A549 (cell line): Measurements from ENCODE around the gene UQCR11. TPM values are rescaled to one million over a fixed set of nuclear protein-coding genes. Genes with fewer than 3 reads are reported as not detected.
A peak's percentile ranks its signal among the peaks of the same experiment; 100 is the strongest.

Experiments used
- ATAC-seq, 2 experiments: fragments of 200-7000 bp in 1 of 2; fragments of >200 bp in 1 of 2; cut with Nextera tagmentation in 1 of 2; cut with Tn5 transposase in 1 of 2; 3 replicates each; pipeline versions ENCODE4 v1.8.0 to v1.9.1; 2018 to 2020; ENCODE audit warnings: mild to moderate bottlenecking in 1 of 2, moderate library complexity in 1 of 2
- CTCF ChIA-PET: fragments of 300-600 bp; sonication (Branson Sonifier 250); formaldehyde crosslinking; extraction: SDS; loops from one replicate; lab custom pipeline; 2021; ENCODE audit warnings: antibody characterized with exemption, inconsistent platforms; lab: Yijun Ruan, JAX
- POLR2A ChIA-PET: fragments of 350-600 bp; formaldehyde crosslinking; extraction: SDS; loops from one replicate; lab custom pipeline; 2021; ENCODE audit warnings: antibody characterized with exemption, inconsistent platforms; lab: Yijun Ruan, JAX
- DNase-seq, 2 experiments: peaks; one replicate each; pipeline versions ENCODE4 v3.0.0 to v3.0.0-alpha.2; 2011 to 2016; ENCODE audit warnings: low read depth in 1 of 2, low spot score in 1 of 2
- FAIRE-seq: peaks from 2 replicates; lab custom pipeline; 2011; peaks lifted over from hg19 to GRCh38; lab: Jason Lieb, UNC
- H3K27ac ChIP-seq, 2 experiments: fragments of >200 bp; sonication (Bioruptor Twin); formaldehyde crosslinking; 3 replicates each; pipeline ENCODE4 v1.5.1; 2016 to 2017
- H3K4me1 ChIP-seq: fragments of >200 bp; sonication (Bioruptor Twin); formaldehyde crosslinking; 3 replicates; pipeline ENCODE4 v1.6.1; 2016
- H3K4me2 ChIP-seq: fragments of >200 bp; sonication (Bioruptor Twin); formaldehyde crosslinking; 3 replicates; pipeline ENCODE4 v1.6.1; 2016
- H3K4me3 ChIP-seq: fragments of >200 bp; sonication (Bioruptor Twin); formaldehyde crosslinking; 3 replicates; pipeline ENCODE4 v1.5.1; 2016
- H3K9me3 ChIP-seq: fragments of >200 bp; sonication (Bioruptor Twin); formaldehyde crosslinking; 3 replicates; pipeline ENCODE4 v1.6.1; 2016
- BHLHE40 ChIP-seq: IDR thresholded peaks from 2 replicates; pipeline ENCODE4 v1.6.1; 2012; ENCODE audit warnings: low read depth, low read length, inconsistent platforms
- CBX2 ChIP-seq: fragments of 200-600 bp; sonication (generic); IDR thresholded peaks from 2 replicates; pipeline ENCODE4 v1.6.1; 2016; ENCODE audit warnings: low read depth, mild to moderate bottlenecking, borderline replicate concordance
- CHD4 ChIP-seq: fragments of 200-600 bp; sonication (generic); IDR thresholded peaks from 2 replicates; pipeline ENCODE4 v1.6.1; 2016; ENCODE audit warnings: antibody characterized with exemption, mild to moderate bottlenecking, borderline replicate concordance
- CTCF ChIP-seq: fragments of >200 bp; sonication (Bioruptor Twin); formaldehyde crosslinking; IDR thresholded peaks from 3 replicates; pipeline ENCODE4 v1.5.1; 2016
- EHF ChIP-seq: fragments of 250-450 bp; sonication (Bioruptor Pico); IDR thresholded peaks from 2 replicates; pipeline ENCODE4 v1.5.0; 2020; ENCODE audit warnings: mild to moderate bottlenecking
- FOSB ChIP-seq: fragments of 250-450 bp; sonication (Bioruptor Pico); IDR thresholded peaks from 2 replicates; pipeline ENCODE4 v1.5.0; 2020; ENCODE audit warnings: mild to moderate bottlenecking, moderate library complexity
- FOXS1 ChIP-seq: fragments of 250-450 bp; sonication (Bioruptor Pico); IDR thresholded peaks from 2 replicates; pipeline ENCODE4 v1.5.0; 2020; ENCODE audit warnings: mild to moderate bottlenecking, moderate library complexity
- HMGXB4 ChIP-seq: fragments of 250-450 bp; sonication (Bioruptor Pico); IDR thresholded peaks from 2 replicates; pipeline ENCODE4 v1.5.0; 2021; ENCODE audit warnings: mild to moderate bottlenecking, moderate library complexity, borderline replicate concordance
- HOXA7 ChIP-seq: fragments of 250-450 bp; sonication (Bioruptor Pico); IDR thresholded peaks from 2 replicates; pipeline ENCODE4 v1.5.0; 2020; ENCODE audit warnings: mild to moderate bottlenecking, moderate library complexity
- JUN ChIP-seq, 2 experiments: fragments of >200 bp; sonication (Bioruptor Twin); formaldehyde crosslinking; IDR thresholded peaks; 2 replicates in 1 of 2; 3 replicates in 1 of 2; pipeline ENCODE4 v1.6.1; 2016 to 2017
- KDM5A ChIP-seq: fragments of 200-600 bp; sonication (generic); IDR thresholded peaks from 2 replicates; pipeline ENCODE4 v1.6.1; 2016; ENCODE audit warnings: antibody characterized with exemption, mild to moderate bottlenecking
- MAZ ChIP-seq: fragments of 150-350 bp; IDR thresholded peaks from 2 replicates; pipeline ENCODE4 v1.6.1; 2014; ENCODE audit warnings: antibody characterized with exemption, low read depth, low read length, borderline replicate concordance
- NR3C1 ChIP-seq: fragments of >200 bp; sonication (Bioruptor Twin); formaldehyde crosslinking; IDR thresholded peaks from 3 replicates; pipeline ENCODE4 v1.6.1; 2017
- PBX3 ChIP-seq: IDR thresholded peaks from 2 replicates; pipeline ENCODE4 v1.6.1; 2012
- POLR2A ChIP-seq: IDR thresholded peaks from 2 replicates; pipeline ENCODE4 v1.6.1; 2012; ENCODE audit warnings: mild to moderate bottlenecking, low read length
- POLR2AphosphoS2 ChIP-seq: conservative IDR thresholded peaks from 2 replicates; pipeline ENCODE4 v1.6.1; 2012; ENCODE audit warnings: low read length, improper control_type of control experiment, inconsistent platforms
- SREBF2 ChIP-seq: fragments of 450-650 bp; IDR thresholded peaks from 2 replicates; pipeline ENCODE4 v1.6.1; 2014; ENCODE audit warnings: mild to moderate bottlenecking, moderate library complexity
- TFCP2L1 ChIP-seq: fragments of 250-450 bp; sonication (Bioruptor Pico); IDR thresholded peaks from 2 replicates; pipeline ENCODE4 v1.5.0; 2021; ENCODE audit warnings: mild to moderate bottlenecking
- ZSCAN20 ChIP-seq: fragments of 250-450 bp; sonication (Bioruptor Pico); IDR thresholded peaks from 2 replicates; pipeline ENCODE4 v1.8.0; 2022; ENCODE audit warnings: mild to moderate bottlenecking, moderate library complexity
- WGBS: methylation state at CpG from one replicate; pipeline ENCODE4 v1.1.6; 2017; ENCODE audit errors: missing lambda C conversion rate; 5-methylcytosine and 5-hydroxymethylcytosine counted together
- polyA plus RNA-seq, 4 experiments: library from polyadenylated mRNA; depleted of rRNA in 3 of 4; stranded (reverse); fragments of >200 nt; fragmentation: RNase III in 1 of 4; extraction: RNeasy Plus Mini Kit Qiagen cat#74134 plus additional on column Dnase treatment in 1 of 4; gene quantifications; 2 replicates in 3 of 4; 3 replicates in 1 of 4; pipeline ENCODE4 v1.2.3, GENCODE V29; 2011 to 2017

UQCR11 gene
- polyA plus RNA-seq, 2 of the 4 experiments (the other 2 are of a cell fraction): 111 to 152 TPM

- peak overlapping the region; percentile 98 to 100 for H3K27ac ChIP-seq
- H3K4me2 ChIP-seq: peak overlapping the region; percentile 98
- CTCF ChIA-PET: interaction anchor here (0.8 to 1.3 kb wide), 4 partner anchors 105 to 207 kb away, joined by 3 to 4 read pairs (median 4); no protein-coding TSS in a partner anchor
- POLR2A ChIA-PET: no interaction called here
- no peaks in the 10 kb centered on the region for H3K9me3 ChIP-seq
- peak in 1 of 2 experiments; percentile 14 for DNase-seq
- FAIRE-seq: no peak
- peaks cover 9% of the 10 kb centered on the region for H3K4me1 ChIP-seq
- no peak for ATAC-seq
- peak overlapping the region; percentile 99 for H3K4me3 ChIP-seq
- TF ChIP-seq NR3C1 (no peak), MAZ (no peak), TFCP2L1 (CRISPR knock-in tag) (no peak), JUN (IDR thresholded peaks at IDR 0.05) (no peak), POLR2AphosphoS2 (no peak), FOSB (CRISPR knock-in tag) (no peak), HOXA7 (CRISPR knock-in tag) (no peak), CHD4 (no peak), PBX3 (no peak), BHLHE40 (no peak), CTCF (no peak), CBX2 (no peak), HMGXB4 (CRISPR knock-in tag) (no peak), POLR2A (no peak), FOXS1 (CRISPR knock-in tag) (no peak)
- 2% methylated on average over 6 of the region's 101 CpGs for WGBS
Measured at GRCh38 chr19:1651568-1652291, 46.5 kb upstream of the UQCR11 start.

- Histone ChIP-seq H3K4me3 (peak overlapping the region; percentile 99), H3K4me2 (peak overlapping the region; percentile 98), H3K9me3 (no peaks in the 10 kb centered on the region), H3K4me1 (peaks cover 9% of the 10 kb centered on the region), H3K27ac (peak overlapping the region; percentile 98 to 100)
- TF ChIP-seq POLR2AphosphoS2: no peak
- no peak for TF ChIP-seq KDM5A
- no peak for TF ChIP-seq EHF
- no peak for TF ChIP-seq SREBF2
- TF ChIP-seq TFCP2L1 (CRISPR knock-in tag): no peak
- TF ChIP-seq ZSCAN20 (CRISPR knock-in tag): no peak
- TF ChIP-seq POLR2A: no peak
- no peak for DNase-seq
- FAIRE-seq: no peak
- ChIA-PET POLR2A (no interaction called here), CTCF (interaction anchor here (0.7 to 1.6 kb wide), 5 partner anchors 22 to 207 kb away, joined by 3 to 8 read pairs (median 3); partner anchors contain the start of gene UQCR11)
- 32% methylated on average over 30 of the region's 36 CpGs for WGBS
- ATAC-seq: no peak
Measured at GRCh38 chr19:1650650-1651567, 45.6 kb upstream of the UQCR11 start.
